T-helper 17 cell (primary cell): ENCODE measurements around the gene SYP. TPM values are rescaled to one million over a fixed set of nuclear protein-coding genes. Genes with fewer than 3 reads are reported as not detected.
"Not testable (repeated sequence)": the region's sequence is repeated elsewhere in the genome, so short reads cannot be mapped to it uniquely, and the experiment has no call there.

Experiments
- ATAC-seq: fragments of 150-1000 bp; cut with Tn5 transposase; 2 replicates; pipeline ENCODE4 v1.10.0; 2021; ENCODE audit warnings: mild to moderate bottlenecking, moderate library complexity
- DNase-seq, 3 donors: peaks; one replicate each; pipeline versions ENCODE4 v3.0.0 to v3.0.0-alpha.2; 2020 to 2021
- H3K9me3 ChIP-seq: one replicate; pipeline ENCODE4 v1.7.0; 2013; ENCODE audit warnings: low read length, mild to moderate bottlenecking; ENCODE audit not compliant: control insufficient read depth, poor library complexity, severe bottlenecking
- H3K27ac Mint-ChIP-seq: one replicate; pipeline ENCODE4 v1.8.0; 2022; ENCODE audit warnings: mild to moderate bottlenecking, moderate library complexity, mixed read lengths
- H3K27me3 Mint-ChIP-seq: one replicate; pipeline ENCODE4 v1.8.0; 2022; ENCODE audit warnings: mixed read lengths
- H3K36me3 Mint-ChIP-seq: one replicate; pipeline ENCODE4 v1.8.0; 2022; ENCODE audit warnings: low read depth, mixed read lengths
- H3K4me1 Mint-ChIP-seq: one replicate; pipeline ENCODE4 v1.8.0; 2022; ENCODE audit warnings: mild to moderate bottlenecking, mixed read lengths
- H3K4me3 Mint-ChIP-seq: one replicate; pipeline ENCODE4 v1.8.0; 2022; ENCODE audit warnings: mild to moderate bottlenecking, moderate library complexity, mixed read lengths
- total RNA-seq, 4 donors: library from RNA in 2 of 4; stranded (reverse) in 2 of 4; gene quantifications; one replicate each; pipeline ENCODE4 v1.2.3 and lab custom pipeline; 2022 to 2026

The SYP gene
- total RNA-seq, 2 donors from 2014 or later, result 0.30 to 0.60 TPM

DNA sequence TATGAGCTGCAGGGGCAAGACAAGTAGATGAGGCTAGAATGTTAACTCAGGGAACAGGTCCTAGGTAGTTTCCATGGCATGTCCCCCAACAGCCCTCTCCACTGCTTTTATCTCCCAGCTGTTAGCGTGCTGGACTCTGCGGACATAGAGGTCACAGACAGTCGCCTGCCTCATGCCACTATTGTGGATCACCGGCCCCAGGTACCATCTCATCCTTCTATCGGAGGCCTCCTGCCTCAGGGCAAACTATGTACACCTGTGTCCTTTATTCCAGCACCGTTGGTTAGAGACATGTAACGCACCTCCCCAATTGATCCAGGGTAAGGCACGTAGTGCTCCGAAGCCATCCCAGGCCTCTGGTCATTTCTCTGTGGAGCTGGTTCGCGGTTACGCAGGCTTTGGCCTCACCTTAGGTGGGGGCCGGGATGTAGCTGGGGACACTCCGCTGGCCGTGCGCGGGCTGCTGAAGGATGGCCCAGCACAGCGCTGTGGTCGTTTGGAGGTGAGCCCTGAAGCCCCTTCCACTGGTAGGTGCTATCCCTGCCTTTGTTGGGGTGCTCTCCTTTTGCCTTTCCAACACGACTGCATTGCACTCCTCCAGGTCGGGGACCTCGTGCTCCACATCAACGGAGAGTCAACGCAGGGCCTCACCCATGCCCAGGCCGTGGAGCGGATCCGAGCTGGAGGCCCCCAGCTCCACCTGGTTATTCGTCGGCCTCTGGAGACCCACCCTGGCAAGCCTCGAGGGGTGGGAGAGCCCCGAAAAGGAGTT is 35.2 kb downstream of the SYP start:
- H3K27me3 Mint-ChIP-seq, result no peaks in the 10 kb centered on the region
- ATAC-seq, result no peak
- no peaks in the 10 kb centered on the region for H3K9me3 ChIP-seq

GRCh38 chrX:49163555-49164419 is 36.2 kb downstream of the SYP start:
- no peaks in the 10 kb centered on the region for H3K36me3 Mint-ChIP-seq
- peaks cover 18% of the 10 kb centered on the region for H3K4me1 Mint-ChIP-seq
- no peaks in the 10 kb centered on the region for H3K9me3 ChIP-seq
- ATAC-seq (peak; percentile 60), DNase-seq (peak; percentile 73 to 77 (median 74))
- peak overlapping the region; percentile 89 for H3K4me3 Mint-ChIP-seq
- H3K27me3 Mint-ChIP-seq, result no peaks in the 10 kb centered on the region
- peak overlapping the region; percentile 87 for H3K27ac Mint-ChIP-seq

More for the DNA sequence above, 35.2 kb downstream of the SYP start:
- DNase-seq, result no peak
- H3K36me3 Mint-ChIP-seq, result no peaks in the 10 kb centered on the region
- peaks cover 18% of the 10 kb centered on the region for H3K4me1 Mint-ChIP-seq
- H3K27ac Mint-ChIP-seq, result peak overlapping the region; percentile 96
- peak overlapping the region; percentile 89 for H3K4me3 Mint-ChIP-seq

GRCh38 chrX:49162620-49163019 is 37.4 kb downstream of the SYP start, which contains the start of gene MAGIX:
Gene MAGIX, plus strand, starts transcription at chrX:49162758. Its CDS starts 132 bp downstream, at chrX:49162890.
- H3K36me3 Mint-ChIP-seq, result no peaks in the 10 kb centered on the region
- no peaks in the 10 kb centered on the region for H3K27me3 Mint-ChIP-seq
- ATAC-seq (no peak), DNase-seq (no peak)
- peak within 1 kb of the TSS; percentile 87 for H3K27ac Mint-ChIP-seq
- H3K4me1 Mint-ChIP-seq, result peaks cover 18% of the 10 kb centered on the region
- peak within 1 kb of the TSS; percentile 89 for H3K4me3 Mint-ChIP-seq
- no peaks in the 10 kb centered on the region for H3K9me3 ChIP-seq

DNA sequence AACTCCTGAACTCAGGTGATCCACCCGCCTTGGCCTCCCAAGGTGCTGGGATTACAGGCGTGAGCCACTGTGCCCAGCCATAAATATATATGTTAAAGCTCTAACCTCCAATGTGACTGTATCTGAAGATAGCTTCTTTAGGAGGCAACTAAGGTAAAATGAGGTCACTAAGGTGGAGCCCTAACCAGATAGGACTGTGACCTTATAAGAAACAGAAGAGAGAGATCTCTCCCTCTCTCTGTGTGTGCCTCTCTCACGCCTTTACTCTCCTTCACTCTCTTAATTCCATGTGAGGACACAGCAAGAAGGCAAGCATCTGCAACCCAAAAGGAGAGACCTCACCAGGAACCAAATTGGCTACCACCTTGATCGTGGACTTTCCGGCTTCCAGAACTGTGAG is 38.4 kb downstream of the SYP start:
- no peaks in the 10 kb centered on the region for H3K36me3 Mint-ChIP-seq
- no peaks in the 10 kb centered on the region for H3K9me3 ChIP-seq
- H3K4me1 Mint-ChIP-seq, result peaks cover 12% of the 10 kb centered on the region
- no peaks in the 10 kb centered on the region for H3K27me3 Mint-ChIP-seq
- no peak overlapping the region for H3K4me3 Mint-ChIP-seq
- no peak overlapping the region for H3K27ac Mint-ChIP-seq
- DNase-seq (no peak), ATAC-seq (no peak)

- peaks cover 13% of the 10 kb centered on the region for H3K4me1 Mint-ChIP-seq
- H3K27me3 Mint-ChIP-seq, result no peaks in the 10 kb centered on the region
- no peak overlapping the region for H3K27ac Mint-ChIP-seq
- ATAC-seq (no peak), DNase-seq (no peak)
- no peaks in the 10 kb centered on the region for H3K9me3 ChIP-seq
- H3K4me3 Mint-ChIP-seq, result no peak overlapping the region
- no peaks in the 10 kb centered on the region for H3K36me3 Mint-ChIP-seq
Measured at GRCh38 chrX:49160908-49161307, 39.1 kb downstream of the SYP start.

GRCh38 chrX:49157194-49157593 is 42.8 kb downstream of the SYP start:
- Mint-ChIP-seq H3K36me3 (no peaks in the 10 kb centered on the region), H3K4me1 (peaks cover 11% of the 10 kb centered on the region), H3K27me3 (no peaks in the 10 kb centered on the region), H3K27ac (no peak overlapping the region), H3K4me3 (no peak overlapping the region)
- ATAC-seq (no peak), DNase-seq (no peak)
- H3K9me3 ChIP-seq, result no peaks in the 10 kb centered on the region

DNA sequence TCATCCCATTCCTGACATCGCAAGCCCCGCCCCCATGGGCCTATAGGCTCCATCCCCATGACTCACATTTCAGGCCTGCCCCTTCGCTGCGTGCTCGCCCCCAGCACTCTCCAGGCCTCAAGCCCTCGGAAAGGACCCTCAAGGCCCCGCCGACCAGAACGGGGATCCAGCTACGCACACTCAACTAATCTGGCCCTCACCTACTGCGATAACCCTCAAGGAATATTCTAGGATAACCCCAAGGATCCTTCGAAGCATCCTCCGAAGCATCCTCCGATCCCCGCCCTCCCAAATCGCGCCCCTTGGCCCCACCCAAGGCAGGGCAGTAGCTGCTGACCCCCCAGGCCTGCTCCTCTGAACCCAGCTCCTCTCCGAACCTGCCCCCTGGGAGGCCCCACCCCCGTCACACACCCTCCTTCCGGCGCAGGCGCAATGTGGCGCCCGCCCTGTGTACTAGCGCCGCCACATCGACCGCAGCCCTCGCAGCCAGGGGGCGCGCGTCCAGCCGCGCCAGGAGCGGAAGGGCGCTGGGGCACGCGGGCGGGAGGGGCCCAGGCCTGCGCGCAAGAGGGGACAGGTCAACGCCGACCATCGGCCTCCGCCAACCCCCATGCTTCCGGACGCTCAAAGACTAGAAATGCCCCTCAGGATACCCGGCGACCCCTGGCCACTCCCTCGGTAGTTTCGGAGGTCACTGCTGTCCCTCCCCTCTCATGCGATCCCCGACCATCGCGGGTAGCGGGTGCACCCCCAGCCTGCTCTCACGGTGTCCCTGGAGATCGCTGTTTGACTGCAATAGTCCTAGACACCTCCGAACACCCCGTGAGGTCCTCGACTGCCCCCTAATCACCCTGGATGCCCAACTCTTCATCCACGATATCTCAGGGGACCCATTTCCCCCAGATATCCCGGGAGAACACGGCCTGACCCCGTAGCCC is 43.8 kb downstream of the SYP start:
- H3K4me3 Mint-ChIP-seq, result peak overlapping the region; percentile 95
- ATAC-seq, result peak; percentile 97
- H3K4me1 Mint-ChIP-seq, result peaks cover 11% of the 10 kb centered on the region
- no peaks in the 10 kb centered on the region for H3K9me3 ChIP-seq
- DNase-seq, result peak; percentile 74 to 77 (median 75)
- peak overlapping the region; percentile 86 for H3K27ac Mint-ChIP-seq
- no peaks in the 10 kb centered on the region for H3K27me3 Mint-ChIP-seq
- no peaks in the 10 kb centered on the region for H3K36me3 Mint-ChIP-seq

GRCh38 chrX:49155243-49155899 is 44.6 kb downstream of the SYP start:
- H3K9me3 ChIP-seq, result no peaks in the 10 kb centered on the region
- Mint-ChIP-seq H3K4me1 (peaks cover 13% of the 10 kb centered on the region), H3K27ac (peak overlapping the region; percentile 86), H3K27me3 (no peaks in the 10 kb centered on the region), H3K4me3 (peak overlapping the region; percentile 95), H3K36me3 (no peaks in the 10 kb centered on the region)
- DNase-seq (peak in 1 of 3 donors; percentile 12), ATAC-seq (peak; percentile 6)

GRCh38 chrX:49153467-49153866 is 46.5 kb downstream of the SYP start:
- no peaks in the 10 kb centered on the region for H3K27me3 Mint-ChIP-seq
- no peak for ATAC-seq
- peaks cover 13% of the 10 kb centered on the region for H3K4me1 Mint-ChIP-seq
- H3K9me3 ChIP-seq, result no peaks in the 10 kb centered on the region
- no peak for DNase-seq
- no peak overlapping the region for H3K27ac Mint-ChIP-seq
- H3K4me3 Mint-ChIP-seq, result no peak overlapping the region
- H3K36me3 Mint-ChIP-seq, result no peaks in the 10 kb centered on the region

DNA sequence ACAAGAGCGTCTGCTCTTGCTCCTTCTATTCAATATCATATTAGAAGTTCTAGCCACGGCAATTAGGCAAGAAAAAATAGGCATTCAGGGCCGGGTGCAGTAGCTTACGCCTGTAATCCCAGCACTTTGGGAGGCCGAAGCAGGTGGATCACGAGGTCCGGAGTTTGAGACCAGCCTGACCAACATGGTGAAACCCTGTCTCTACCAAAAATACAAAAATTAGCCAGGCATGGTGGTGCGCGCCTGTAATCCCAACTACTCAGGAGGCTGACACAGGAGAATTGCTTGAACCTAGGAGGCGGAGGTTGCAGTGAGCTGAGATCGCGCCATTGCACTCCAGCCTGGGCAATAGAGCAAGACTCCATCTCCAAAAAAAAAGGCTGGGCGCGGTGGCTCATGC is 50.7 kb downstream of the SYP start:
- H3K4me1 Mint-ChIP-seq, H3K27me3 Mint-ChIP-seq, DNase-seq, H3K4me3 Mint-ChIP-seq, ATAC-seq, H3K27ac Mint-ChIP-seq, H3K36me3 Mint-ChIP-seq, H3K9me3 ChIP-seq: not testable (repeated sequence)

DNA sequence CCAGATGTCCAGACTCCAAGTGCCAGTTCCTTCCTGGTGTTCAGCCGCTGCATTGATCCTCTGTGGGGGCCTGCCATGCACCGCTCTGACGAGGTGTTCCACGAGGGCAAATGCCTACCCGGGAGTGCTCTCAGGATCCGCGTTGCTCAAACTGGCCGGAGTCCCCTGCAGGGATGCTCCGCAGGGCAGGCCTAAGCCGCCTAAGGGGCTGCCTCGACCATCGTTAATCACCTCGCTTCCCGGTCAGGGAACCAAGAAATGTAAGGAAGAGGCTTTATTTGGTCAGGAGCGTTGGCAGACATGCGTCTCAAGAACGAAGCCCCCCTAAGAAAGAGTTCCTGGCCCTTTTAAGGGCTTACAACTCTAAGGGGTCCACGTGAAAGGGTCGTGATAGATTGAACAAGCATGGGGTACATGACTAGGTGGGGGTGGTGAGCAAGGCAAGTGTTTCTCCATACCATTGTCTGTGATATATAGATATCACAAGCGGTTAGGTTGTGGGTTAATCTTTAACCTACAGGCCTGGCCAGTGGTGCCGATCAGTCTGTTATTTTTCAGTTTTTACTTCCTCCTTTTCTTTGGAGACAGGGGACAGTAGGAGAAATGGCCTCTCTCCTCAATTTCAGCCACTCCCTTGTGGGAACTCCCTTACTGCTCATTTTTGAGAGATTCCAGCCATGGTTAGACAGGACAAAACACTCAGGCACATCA is 51.4 kb downstream of the SYP start:
- H3K27ac Mint-ChIP-seq, H3K27me3 Mint-ChIP-seq, DNase-seq, H3K4me1 Mint-ChIP-seq, H3K36me3 Mint-ChIP-seq, H3K4me3 Mint-ChIP-seq, H3K9me3 ChIP-seq, ATAC-seq: not testable (repeated sequence)

- H3K27ac Mint-ChIP-seq, result no peak overlapping the region
- DNase-seq (no peak), ATAC-seq (no peak)
- no peaks in the 10 kb centered on the region for H3K9me3 ChIP-seq
- H3K4me3 Mint-ChIP-seq, result no peak overlapping the region
- no peaks in the 10 kb centered on the region for H3K27me3 Mint-ChIP-seq
- H3K4me1 Mint-ChIP-seq, result peaks cover 3% of the 10 kb centered on the region
- H3K36me3 Mint-ChIP-seq, result no peaks in the 10 kb centered on the region
Measured at GRCh38 chrX:49147936-49148335, 52.1 kb downstream of the SYP start.
